ENCODE measurements around the gene PVR.

DNA sequence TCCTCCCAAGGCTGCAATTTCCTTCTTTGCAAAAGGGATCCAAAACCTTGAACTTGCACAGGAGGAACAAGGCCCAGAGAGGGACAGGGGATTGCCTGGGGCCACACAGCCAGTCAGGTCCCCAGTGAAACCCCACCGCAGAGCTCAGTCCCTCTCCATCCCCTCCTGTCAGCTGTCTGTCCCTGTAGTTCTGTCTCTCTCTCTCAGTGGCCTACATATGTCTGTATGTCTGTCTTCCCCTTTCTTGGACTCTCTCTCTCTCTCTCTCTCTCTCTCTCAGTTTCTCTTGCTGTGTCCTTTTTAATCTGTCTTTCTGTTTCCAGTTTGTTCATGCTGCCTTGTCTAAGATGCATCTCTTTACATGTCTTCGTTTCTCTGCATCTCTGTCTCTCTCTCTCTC, 39.1 kb downstream of the PVR start:
- TF ChIP-seq YY1 (IDR thresholded peaks at IDR 0.05; ENCODE audit: insufficient read depth, insufficient read length) (no peak), ZNF274 (IDR thresholded peaks at IDR 0.05; ENCODE audit: low read depth, low read length) (no peak), SUZ12 (IDR thresholded peaks at IDR 0.05; ENCODE audit: extremely low read depth, insufficient read depth, insufficient read length) (no peak)

All from NT2/D1 (cell line).